Peyer's patch (tissue), 4 donors: Measurements from ENCODE around the gene CTCFL.

Experiments
- CTCF ChIP-seq, 6 experiments: fragments of 450-650 bp in 4 of 6; fragments of 200-600 bp in 2 of 6; sonication (generic) in 1 of 6; IDR thresholded peaks; one replicate each; pipeline ENCODE4 v1.5.1; 2017 to 2019; ENCODE audit warnings: antibody characterized with exemption in 6 of 6, mild to moderate bottlenecking in 3 of 6, moderate library complexity in 1 of 6
- POLR2A ChIP-seq, 2 donors: fragments of 450-650 bp; IDR thresholded peaks; one replicate each; pipeline ENCODE4 v1.5.1; 2017; ENCODE audit warnings: antibody characterized with exemption in 2 of 2, mild to moderate bottlenecking in 2 of 2, moderate library complexity in 2 of 2

DNA sequence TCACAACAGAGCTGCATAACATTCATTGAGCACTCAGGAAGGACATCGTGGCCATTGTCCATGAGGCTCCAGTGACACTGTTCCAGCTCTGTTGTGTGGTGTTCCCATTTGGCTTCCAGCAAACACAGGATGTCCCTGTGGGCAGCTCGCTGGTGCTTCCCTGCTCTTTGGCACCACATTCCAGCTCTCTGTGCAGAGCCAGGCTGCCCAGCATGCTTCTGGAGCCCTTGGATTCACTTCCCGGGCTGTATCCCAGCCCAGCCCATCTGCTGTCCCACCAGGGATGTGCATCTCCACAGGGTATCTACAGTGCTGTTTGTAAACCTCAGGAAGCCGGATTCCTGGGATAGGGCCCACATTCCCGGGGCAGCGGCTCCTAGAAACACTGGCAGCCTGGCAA, 57.2 kb downstream of the CTCFL start:
- TF ChIP-seq CTCF (IDR thresholded peaks at IDR 0.05) (no peak), POLR2A (IDR thresholded peaks at IDR 0.05) (no peak)
